SH-SY5Y (cell line): ENCODE data around the gene LIN52.

Experiments used
- GATA2 ChIP-seq: IDR thresholded peaks from 2 replicates; pipeline ENCODE4 v1.6.1; 2011; ENCODE audit warnings: mild to moderate bottlenecking, low read depth, low read length
- GATA3 ChIP-seq: IDR thresholded peaks from 2 replicates; pipeline ENCODE4 v1.6.1; 2011; ENCODE audit warnings: low read depth, mild to moderate bottlenecking, low read length, moderate library complexity

GRCh38 chr14:74161526-74162158, 76.9 kb downstream of the LIN52 start:
- no peak for TF ChIP-seq GATA3
- TF ChIP-seq GATA2: no peak
